ENCODE measurements around the gene PRF1.

Gene PRF1

GRCh38 chr10:70589762-70590654 is 12.5 kb downstream of the PRF1 start:
- Histone ChIP-seq H3K9me3 (ENCODE audit: severe bottlenecking) (no peaks in the 10 kb centered on the region), H3K36me3 (no peaks in the 10 kb centered on the region), H3K4me3 (ENCODE audit: low read depth, low read length) (no peak overlapping the region), H3K27ac (no peak overlapping the region), H3K27me3 (ENCODE audit: insufficient read depth, low read depth, severe bottlenecking) (no peaks in the 10 kb centered on the region)
- no peak for DNase-seq
- TF ChIP-seq CTCF (IDR thresholded peaks at IDR 0.05; ENCODE audit: low read depth, low read length), result no peak

- Histone ChIP-seq H3K9me3 (ENCODE audit: severe bottlenecking) (no peaks in the 10 kb centered on the region), H3K27me3 (ENCODE audit: insufficient read depth, low read depth, severe bottlenecking) (no peaks in the 10 kb centered on the region), H3K4me3 (ENCODE audit: low read depth, low read length) (no peak overlapping the region), H3K36me3 (no peaks in the 10 kb centered on the region), H3K27ac (no peak overlapping the region)
- no peak for TF ChIP-seq CTCF (IDR thresholded peaks at IDR 0.05; ENCODE audit: low read depth, low read length)
- no peak for DNase-seq
Measured at GRCh38 chr10:70588859-70589570, 13.5 kb downstream of the PRF1 start.

GRCh38 chr10:70588255-70588654 is 14.3 kb downstream of the PRF1 start:
- H3K4me3 ChIP-seq (ENCODE audit: low read depth, low read length), result no peak overlapping the region
- no peaks in the 10 kb centered on the region for H3K27me3 ChIP-seq (ENCODE audit: insufficient read depth, low read depth, severe bottlenecking)
- TF ChIP-seq CTCF (IDR thresholded peaks at IDR 0.05; ENCODE audit: low read depth, low read length), result no peak
- no peak for DNase-seq
- no peaks in the 10 kb centered on the region for H3K36me3 ChIP-seq
- no peaks in the 10 kb centered on the region for H3K9me3 ChIP-seq (ENCODE audit: severe bottlenecking)
- no peak overlapping the region for H3K27ac ChIP-seq

GRCh38 chr10:70587045-70587658 is 15.4 kb downstream of the PRF1 start:
- Histone ChIP-seq H3K4me3 (ENCODE audit: low read depth, low read length) (no peak overlapping the region), H3K27ac (no peak overlapping the region), H3K9me3 (ENCODE audit: severe bottlenecking) (no peaks in the 10 kb centered on the region), H3K27me3 (ENCODE audit: insufficient read depth, low read depth, severe bottlenecking) (no peaks in the 10 kb centered on the region), H3K36me3 (no peaks in the 10 kb centered on the region)
- TF ChIP-seq CTCF (IDR thresholded peaks at IDR 0.05; ENCODE audit: low read depth, low read length), result no peak
- DNase-seq, result peak; percentile 1

- Histone ChIP-seq H3K4me3 (ENCODE audit: low read depth, low read length) (no peak overlapping the region), H3K27ac (no peak overlapping the region), H3K9me3 (ENCODE audit: severe bottlenecking) (no peaks in the 10 kb centered on the region), H3K36me3 (no peaks in the 10 kb centered on the region), H3K27me3 (ENCODE audit: insufficient read depth, low read depth, severe bottlenecking) (no peaks in the 10 kb centered on the region)
- TF ChIP-seq CTCF (IDR thresholded peaks at IDR 0.05; ENCODE audit: low read depth, low read length), result no peak
- peak; percentile 4 for DNase-seq
Measured at GRCh38 chr10:70586348-70586930, 16.1 kb downstream of the PRF1 start.

Data from WERI-Rb-1 (cell line).